Renal cortex interstitium (tissue), 11 donors: Measurements from ENCODE around the gene BUB1B. TPM values are rescaled to one million over a fixed set of nuclear protein-coding genes. Genes with fewer than 3 reads are reported as not detected.
"Not testable (repeated sequence)": the region's sequence is repeated elsewhere in the genome, so short reads cannot be mapped to it uniquely, and the experiment has no call there.

Source experiments
- DNase-seq, 11 donors: peaks; one replicate each; pipeline ENCODE4 v3.0.0-alpha.2; 2013; ENCODE audit warnings: low read depth in 9 of 11, low spot score in 4 of 11; ENCODE audit errors: extremely low read depth in 1 of 11
- polyA plus RNA-seq, 3 donors: library from polyadenylated mRNA; unstranded; fragments of 120-200 nt; gene quantifications; one replicate each; pipeline ENCODE4 v1.2.1, GENCODE V29; 2013; ENCODE audit not compliant: insufficient read length in 3 of 3

The BUB1B gene
- polyA plus RNA-seq, 3 donors, result 28.0 to 40.1 (median 30.7) TPM

- no peak for DNase-seq
These were observed 27.3 kb upstream of the BUB1B start for GRCh38 chr15:40133544-40133943.

GRCh38 chr15:40134885-40135284, 26.0 kb upstream of the BUB1B start:
- no peak for DNase-seq

- DNase-seq, result not testable (repeated sequence)
These were observed 24.9 kb upstream of the BUB1B start for GRCh38 chr15:40135846-40136450.

GRCh38 chr15:40136470-40137302, 24.2 kb upstream of the BUB1B start:
- DNase-seq, result no peak

- no peak for DNase-seq
These were observed 23.3 kb upstream of the BUB1B start for GRCh38 chr15:40137303-40138200.

- not testable (repeated sequence) for DNase-seq
These were observed 22.7 kb upstream of the BUB1B start for GRCh38 chr15:40138201-40138570.

- DNase-seq, result no peak
These were observed 18.4 kb upstream of the BUB1B start for GRCh38 chr15:40142428-40142827.

GRCh38 chr15:40146037-40146436, 14.8 kb upstream of the BUB1B start:
- no peak for DNase-seq

- no peak for DNase-seq
These were observed 11.5 kb upstream of the BUB1B start for GRCh38 chr15:40149339-40149738.

- no peak for DNase-seq
These were observed 10.5 kb upstream of the BUB1B start for GRCh38 chr15:40150163-40150925.

- DNase-seq, result no peak
These were observed 9.4 kb upstream of the BUB1B start for GRCh38 chr15:40151499-40151898.

GRCh38 chr15:40151991-40152390, 8.9 kb upstream of the BUB1B start:
- DNase-seq, result no peak

- DNase-seq, result not testable (repeated sequence)
These were observed 6.0 kb upstream of the BUB1B start for GRCh38 chr15:40154821-40155220.

- peak in 8 of 11 donors; percentile 21 to 71 (median 50) for DNase-seq
These were observed 5.5 kb upstream of the BUB1B start for GRCh38 chr15:40155270-40155910.

GRCh38 chr15:40157778-40158447, 3.0 kb upstream of the BUB1B start:
- DNase-seq, result no peak

GRCh38 chr15:40160021-40160420, 848 bp upstream of the BUB1B start:
- no peak for DNase-seq

- no peak for DNase-seq
These were observed 973 bp downstream of the BUB1B start for GRCh38 chr15:40161693-40162391.
